LNCaP clone FGC (cell line): Measurements from ENCODE around the gene APBB2.
"Not testable (repeated sequence)": the region's sequence is repeated elsewhere in the genome, so short reads cannot be mapped to it uniquely, and the experiment has no call there.

Experiments used
- DNase-seq: peaks from one replicate; pipeline ENCODE4 v3.0.0-alpha.2; 2011; ENCODE audit warnings: low read depth
- H3K4me3 ChIP-seq: 2 replicates; pipeline ENCODE4 v1.5.1; 2011; ENCODE audit warnings: mild to moderate bottlenecking, low read depth, low read length, control low read depth
- CTCF ChIP-seq: IDR thresholded peaks from 2 replicates; pipeline ENCODE4 v1.5.1; 2012; ENCODE audit warnings: mild to moderate bottlenecking; ENCODE audit not compliant: control insufficient read depth, insufficient read depth; ENCODE audit errors: extremely low read depth

The APBB2 gene

GRCh38 chr4:41155194-41155830 lies 59.0 kb downstream of the APBB2 start:
- no peak for DNase-seq

GRCh38 chr4:41154814-41155177 lies 59.5 kb downstream of the APBB2 start:
- no peak for DNase-seq
- no peak overlapping the region for H3K4me3 ChIP-seq
- TF ChIP-seq CTCF, result no peak

More at GRCh38 chr4:41155194-41155830, 59.0 kb downstream of the APBB2 start:
- no peak overlapping the region for H3K4me3 ChIP-seq
- TF ChIP-seq CTCF, result no peak

- no peak overlapping the region for H3K4me3 ChIP-seq
- DNase-seq, result no peak
- TF ChIP-seq CTCF, result no peak
Observed at GRCh38 chr4:41154010-41154813, 60.1 kb downstream of the APBB2 start.

- no peak for TF ChIP-seq CTCF
- DNase-seq, result no peak
- H3K4me3 ChIP-seq, result no peak overlapping the region
Observed at GRCh38 chr4:41150401-41150800, 63.9 kb downstream of the APBB2 start.

- DNase-seq, result not testable (repeated sequence)
Observed at GRCh38 chr4:41149568-41149967, 64.8 kb downstream of the APBB2 start.

GRCh38 chr4:41148931-41149330 lies 65.4 kb downstream of the APBB2 start:
- H3K4me3 ChIP-seq, result no peak overlapping the region
- DNase-seq, result no peak
- no peak for TF ChIP-seq CTCF

More at GRCh38 chr4:41149568-41149967, 64.8 kb downstream of the APBB2 start:
- not testable (repeated sequence) for H3K4me3 ChIP-seq

- no peak for TF ChIP-seq CTCF
- no peak for DNase-seq
- H3K4me3 ChIP-seq, result no peak overlapping the region
Observed at GRCh38 chr4:41148292-41148691, 66.0 kb downstream of the APBB2 start.

- not testable (repeated sequence) for DNase-seq, H3K4me3 ChIP-seq
Observed at GRCh38 chr4:41147570-41147969, 66.8 kb downstream of the APBB2 start.
